HG02943 (cell line): ENCODE results near the gene HSP90AB1.
"Not testable (repeated sequence)": the region's sequence is repeated elsewhere in the genome, so short reads cannot be mapped to it uniquely, and the experiment has no call there.

ENCODE experiments used
- ATAC-seq: cut with Tn5 transposase; IDR thresholded peaks from one replicate; pipeline ENCODE4 v1.9.1; 2021; ENCODE audit warnings: mild to moderate bottlenecking, low read depth, moderate library complexity; ENCODE audit not compliant: unreplicated experiment

Gene HSP90AB1

DNA sequence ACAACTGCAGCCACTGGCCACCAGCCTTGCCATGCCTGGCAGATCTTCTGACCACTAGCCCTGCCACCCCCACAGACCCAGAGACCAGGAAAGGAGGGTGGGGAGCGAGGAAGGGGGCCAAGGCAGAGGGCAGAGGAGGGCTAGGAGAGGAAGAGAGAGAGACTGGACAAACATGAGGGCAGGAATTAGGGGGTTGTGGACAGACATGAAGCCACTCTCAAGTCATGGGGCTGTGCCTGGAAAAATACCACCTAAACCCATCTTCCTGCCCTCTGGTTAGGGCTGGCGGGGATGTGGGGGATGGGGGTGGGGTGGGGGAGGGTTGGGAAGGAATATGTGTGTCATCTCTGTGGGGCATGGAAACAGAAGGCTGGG is 25.0 kb upstream of the HSP90AB1 start:
- no peak for ATAC-seq

DNA sequence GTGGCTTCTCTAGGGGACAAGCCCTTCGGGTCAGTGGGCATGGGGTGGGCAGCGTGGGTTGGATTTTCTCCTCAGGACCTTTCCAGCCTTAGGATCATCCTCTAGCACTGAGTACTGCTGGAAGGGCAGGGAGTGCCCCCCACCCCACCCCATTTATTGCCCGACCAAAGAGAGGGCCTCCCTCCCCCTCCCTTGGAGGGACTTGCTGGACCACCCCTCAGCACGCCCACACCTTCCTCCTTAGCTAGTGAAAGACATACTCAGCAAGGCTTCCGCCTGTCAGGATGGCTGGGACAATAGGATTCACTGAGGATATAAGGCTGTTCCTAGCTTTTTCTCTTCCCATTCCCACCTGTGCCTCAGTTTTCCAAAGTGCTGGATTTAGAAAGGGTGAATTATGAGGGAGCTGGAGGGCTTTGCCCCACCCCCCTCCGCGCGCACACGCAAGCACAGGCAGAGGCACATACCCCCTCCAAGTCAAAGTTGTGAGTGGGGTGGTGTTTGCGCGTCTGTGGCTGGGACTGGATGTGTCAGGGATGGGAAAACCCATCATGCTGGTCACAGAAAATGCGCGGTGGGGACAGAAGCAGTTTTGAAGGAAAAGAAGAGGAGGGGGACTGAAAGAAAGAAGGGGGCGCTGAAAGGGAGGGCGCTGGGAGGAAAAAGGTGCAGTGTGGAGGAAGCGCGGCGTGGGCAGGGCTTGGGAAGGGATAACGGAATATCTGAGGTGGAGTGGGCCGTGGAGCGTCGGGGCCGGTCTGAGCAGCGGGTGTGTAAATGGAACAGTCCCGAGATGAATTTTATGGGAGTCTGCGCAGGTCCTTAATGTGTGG is 24.2 kb upstream of the HSP90AB1 start:
- ATAC-seq, result peak; percentile 2

DNA sequence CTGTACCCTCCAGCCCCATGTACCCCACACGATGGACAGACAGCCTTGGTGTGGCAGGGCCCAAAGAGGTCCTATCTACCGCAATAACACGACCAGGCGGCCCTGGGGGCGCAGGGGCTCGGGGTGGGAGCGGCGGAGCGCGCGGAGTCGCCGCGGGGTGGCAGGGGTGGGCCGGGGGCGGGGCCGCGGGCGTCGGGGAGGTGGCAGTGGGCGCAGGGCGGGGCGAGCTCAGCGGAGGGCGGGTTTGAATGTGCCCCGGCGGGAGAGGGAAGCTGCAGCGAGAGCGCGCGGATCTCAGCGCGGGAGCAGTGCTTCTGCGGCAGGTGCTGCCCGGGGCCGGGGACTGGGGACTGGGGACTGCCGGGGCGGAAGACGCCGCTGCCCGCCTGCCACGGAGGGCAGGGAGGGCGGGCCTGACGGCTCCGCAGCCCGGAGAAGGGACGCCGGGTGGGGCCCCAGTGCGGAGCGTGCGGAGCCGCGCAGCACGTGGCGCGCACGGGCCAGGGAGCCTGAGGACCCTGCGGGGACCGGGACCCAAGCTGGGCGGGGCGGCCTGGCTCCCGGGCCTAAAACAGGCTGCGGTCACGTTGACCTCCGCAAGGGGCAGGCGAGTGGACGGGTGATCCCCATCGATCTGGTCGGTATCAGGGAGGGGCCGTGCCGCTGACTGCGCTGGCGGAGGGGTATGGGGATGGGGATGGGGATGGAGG is 23.4 kb upstream of the HSP90AB1 start, which contains the start of gene SLC29A1:
Gene SLC29A1 (plus strand): TSS at position 277 of the 710 bp plus-strand sequence. CDS start 3,719 bp downstream, outside the sequence.
- ATAC-seq, result peak; percentile 42

DNA sequence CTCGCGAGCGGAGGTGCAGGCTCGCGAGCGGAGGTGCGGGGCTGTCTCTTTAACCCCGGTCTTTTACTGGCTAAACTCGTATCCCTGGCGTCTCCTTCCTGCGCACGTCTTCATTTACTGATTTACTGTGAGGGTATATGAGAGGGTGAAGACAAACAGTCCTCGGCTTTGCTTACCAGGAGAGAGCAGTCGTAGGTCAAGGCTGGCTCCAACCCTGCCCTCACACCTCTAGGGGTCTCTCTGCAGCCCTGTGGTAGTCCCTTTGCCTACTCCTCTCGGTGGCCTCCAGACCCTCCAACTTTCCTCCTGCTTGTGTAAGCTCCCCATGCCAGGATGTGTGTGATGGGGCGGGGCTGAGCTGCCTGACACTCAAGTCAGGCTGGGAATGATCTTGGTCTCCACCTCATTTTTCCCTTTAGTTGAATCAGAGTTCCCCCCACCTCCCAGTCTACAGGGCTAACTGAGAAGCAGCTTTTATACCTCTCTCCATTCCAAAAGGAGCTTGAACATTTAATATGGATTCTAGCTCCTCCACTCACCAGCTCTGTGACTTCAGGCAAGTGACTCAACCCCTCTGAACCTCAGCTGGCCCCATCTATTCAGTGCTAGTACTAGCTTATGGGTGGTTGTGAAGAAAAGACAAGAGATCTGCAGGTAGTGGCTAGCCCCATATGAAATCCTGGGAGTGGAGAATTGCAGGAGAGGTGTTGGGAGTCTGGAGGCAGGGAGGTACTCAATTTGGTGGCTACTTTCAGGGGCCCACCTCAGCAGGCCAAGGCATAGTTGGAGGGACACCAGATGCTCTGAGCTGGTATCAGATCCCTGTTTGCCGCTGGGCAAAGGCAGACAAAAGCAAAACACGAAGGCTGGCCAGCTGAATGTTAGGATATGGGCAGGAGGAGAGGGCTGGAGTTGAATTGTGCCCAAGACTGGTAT is 22.6 kb upstream of the HSP90AB1 start:
- ATAC-seq, result peak; percentile 12

GRCh38 chr6:44224965-44225305 is 22.0 kb upstream of the HSP90AB1 start:
- no peak for ATAC-seq

DNA sequence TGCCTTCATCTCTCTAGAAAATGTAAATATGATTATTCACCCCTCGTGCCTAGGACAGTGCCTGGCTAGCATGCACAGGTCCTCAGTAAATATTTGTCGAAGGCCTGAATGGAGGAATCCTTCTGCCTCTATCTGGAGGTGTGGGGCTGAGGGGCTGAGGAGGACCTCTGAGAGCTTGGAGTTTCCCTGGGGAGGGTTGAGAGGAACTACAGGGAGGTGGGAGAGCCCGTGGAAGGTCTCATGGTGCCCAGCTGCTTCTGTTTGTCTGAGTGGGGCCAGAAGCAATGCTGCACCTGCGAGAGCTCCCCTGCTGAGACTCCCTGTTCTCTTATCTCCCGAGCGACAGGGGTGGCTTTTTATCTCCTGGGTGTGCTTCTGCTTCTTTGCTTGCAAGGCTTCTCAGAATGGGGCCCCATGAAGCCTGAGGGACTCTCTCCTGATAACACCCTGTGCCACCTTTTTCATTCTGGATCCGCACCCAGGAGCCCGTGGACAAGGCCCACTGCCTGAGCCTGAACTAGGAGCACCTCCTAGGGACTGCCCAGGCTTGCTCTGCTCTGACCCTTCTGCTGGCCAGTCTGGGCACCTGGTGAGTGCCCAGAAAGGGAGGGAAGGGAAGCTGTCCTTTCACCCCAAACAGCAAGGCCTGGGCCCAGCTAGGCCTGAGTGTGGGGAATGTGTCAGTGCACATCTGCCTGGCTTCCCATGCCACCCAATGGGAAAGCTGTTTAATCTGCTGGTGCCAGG is 21.1 kb upstream of the HSP90AB1 start:
- no peak for ATAC-seq

- ATAC-seq, result no peak
These were observed 20.3 kb upstream of the HSP90AB1 start for GRCh38 chr6:44226368-44227147.

- ATAC-seq, result no peak
These were observed 19.6 kb upstream of the HSP90AB1 start for GRCh38 chr6:44227148-44227793.

DNA sequence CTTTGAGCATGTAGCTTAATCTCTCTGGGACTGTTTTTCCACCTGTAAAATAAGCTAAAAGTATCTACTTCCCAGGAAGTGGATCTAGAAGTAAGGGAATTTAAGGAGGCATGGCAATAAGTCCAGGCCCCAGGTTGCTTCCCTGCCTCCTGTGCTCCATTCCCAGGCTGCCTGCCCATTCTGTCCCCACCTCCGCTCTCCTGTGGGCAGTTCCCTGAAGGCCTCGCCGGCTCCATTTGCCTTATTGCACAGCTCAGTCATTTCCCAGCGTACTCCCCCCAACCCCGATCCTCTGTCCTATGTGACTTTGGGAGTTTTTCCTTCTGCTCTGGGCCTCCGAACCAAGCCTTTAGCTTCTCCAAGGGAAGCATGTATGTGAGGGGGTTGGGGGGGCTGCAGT is 18.9 kb upstream of the HSP90AB1 start:
- ATAC-seq, result no peak

- ATAC-seq, result no peak
These were observed 18.5 kb upstream of the HSP90AB1 start for GRCh38 chr6:44228433-44228832.

DNA sequence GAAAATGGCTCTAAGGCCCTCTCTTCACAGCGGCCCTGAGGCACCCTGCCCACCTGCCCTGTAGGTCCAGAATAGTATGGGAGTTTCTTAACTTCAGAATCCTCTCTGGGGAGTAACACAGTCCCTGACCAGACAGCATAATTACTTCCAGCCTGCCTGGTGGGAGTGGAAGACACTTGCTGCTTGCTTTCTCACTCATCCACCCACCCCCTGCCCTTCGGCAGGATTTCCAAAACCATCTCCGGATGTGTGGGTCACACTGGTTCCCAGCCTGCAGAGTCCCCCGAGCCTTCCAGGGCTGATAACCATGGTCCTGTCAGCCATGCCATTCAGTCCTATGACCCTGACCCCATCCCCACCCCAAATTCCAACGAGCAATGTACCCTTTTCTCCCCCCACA is 18.1 kb upstream of the HSP90AB1 start:
- ATAC-seq, result no peak

DNA sequence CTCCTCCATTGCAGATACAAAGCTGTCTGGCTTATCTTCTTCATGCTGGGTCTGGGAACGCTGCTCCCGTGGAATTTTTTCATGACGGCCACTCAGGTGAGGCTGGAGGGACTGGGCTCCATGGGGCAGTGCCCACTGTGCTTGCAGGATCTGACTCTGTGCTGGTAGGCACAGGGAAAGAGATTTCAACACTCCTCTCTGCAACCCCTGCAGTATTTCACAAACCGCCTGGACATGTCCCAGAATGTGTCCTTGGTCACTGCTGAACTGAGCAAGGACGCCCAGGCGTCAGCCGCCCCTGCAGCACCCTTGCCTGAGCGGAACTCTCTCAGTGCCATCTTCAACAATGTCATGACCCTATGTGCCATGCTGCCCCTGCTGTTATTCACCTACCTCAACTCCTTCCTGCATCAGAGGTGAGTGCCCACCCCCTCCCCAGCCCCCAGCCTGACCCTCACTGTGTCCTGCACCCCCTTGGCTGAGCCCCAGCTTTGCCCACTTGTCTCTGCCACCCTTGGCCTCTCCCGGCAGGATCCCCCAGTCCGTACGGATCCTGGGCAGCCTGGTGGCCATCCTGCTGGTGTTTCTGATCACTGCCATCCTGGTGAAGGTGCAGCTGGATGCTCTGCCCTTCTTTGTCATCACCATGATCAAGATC is 17.4 kb upstream of the HSP90AB1 start:
- no peak for ATAC-seq

- ATAC-seq, result no peak
These were observed 16.7 kb upstream of the HSP90AB1 start for GRCh38 chr6:44230034-44230675.

- not testable (repeated sequence) for ATAC-seq
These were observed 15.5 kb upstream of the HSP90AB1 start for GRCh38 chr6:44231426-44231825.

DNA sequence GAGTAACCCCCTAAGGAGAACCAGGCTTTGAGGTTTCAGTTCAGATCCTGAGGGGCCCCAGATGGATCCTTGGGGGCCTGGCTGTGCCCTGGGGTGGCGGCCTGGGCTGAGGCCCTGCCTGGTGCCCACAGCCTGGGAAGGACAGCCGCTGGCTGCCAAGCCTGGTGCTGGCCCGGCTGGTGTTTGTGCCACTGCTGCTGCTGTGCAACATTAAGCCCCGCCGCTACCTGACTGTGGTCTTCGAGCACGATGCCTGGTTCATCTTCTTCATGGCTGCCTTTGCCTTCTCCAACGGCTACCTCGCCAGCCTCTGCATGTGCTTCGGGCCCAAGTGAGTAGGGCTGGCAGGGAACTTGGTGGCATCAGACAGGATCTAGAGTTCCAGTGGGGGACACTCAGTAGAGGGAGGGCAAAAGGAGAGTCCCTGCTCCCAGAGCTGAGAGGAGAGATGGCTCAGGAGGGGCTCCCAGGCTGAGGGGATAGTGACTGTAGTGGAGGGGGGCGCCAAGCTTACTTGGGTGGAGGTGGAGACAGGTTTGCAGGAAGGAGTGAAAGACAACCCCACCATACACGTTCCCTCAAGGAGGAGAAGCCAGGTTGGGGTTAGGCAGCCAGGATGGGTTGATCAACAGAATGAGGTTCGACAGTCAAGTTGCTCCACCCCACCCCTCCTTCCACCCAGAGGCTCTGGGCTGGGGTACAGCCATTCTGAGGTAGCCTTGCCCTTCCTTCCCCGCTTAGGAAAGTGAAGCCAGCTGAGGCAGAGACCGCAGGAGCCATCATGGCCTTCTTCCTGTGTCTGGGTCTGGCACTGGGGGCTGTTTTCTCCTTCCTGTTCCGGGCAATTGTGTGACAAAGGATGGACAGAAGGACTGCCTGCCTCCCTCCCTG is 14.0 kb upstream of the HSP90AB1 start:
- ATAC-seq, result no peak

- ATAC-seq, result no peak
These were observed 13.3 kb upstream of the HSP90AB1 start for GRCh38 chr6:44233567-44234100.
